GM23248 (cell line): ENCODE data around the gene SLC26A4. TPM values are rescaled to one million over a fixed set of nuclear protein-coding genes. Genes with fewer than 3 reads are reported as not detected.

Source experiments
- DNase-seq: peaks from one replicate; pipeline ENCODE4 v3.0.0-alpha.2; 2015
- H2AFZ ChIP-seq: fragments of 200-600 bp; sonication (generic); 2 replicates; pipeline ENCODE4 v1.6.1; 2016; ENCODE audit warnings: antibody characterized with exemption
- H3F3A ChIP-seq: fragments of 200-600 bp; sonication (generic); 2 replicates; pipeline ENCODE4 v1.6.1; 2016; ENCODE audit warnings: mild to moderate bottlenecking, antibody characterized with exemption, mixed run types; ENCODE audit not compliant: insufficient read depth
- H3K27ac ChIP-seq: fragments of 200-600 bp; sonication (generic); 2 replicates; pipeline ENCODE4 v1.5.1; 2016; ENCODE audit warnings: mild to moderate bottlenecking
- H3K27me3 ChIP-seq: fragments of 200-600 bp; sonication (generic); replicated peaks from 2 replicates; pipeline ENCODE4 v1.6.1; 2016; ENCODE audit warnings: mild to moderate bottlenecking; ENCODE audit not compliant: insufficient read depth
- H3K36me3 ChIP-seq: fragments of 200-600 bp; sonication (generic); 2 replicates; pipeline ENCODE4 v1.6.1; 2016; ENCODE audit warnings: low read depth, mild to moderate bottlenecking
- H3K4me1 ChIP-seq: fragments of 200-600 bp; sonication (generic); 2 replicates; pipeline ENCODE4 v1.6.1; 2016; ENCODE audit warnings: mild to moderate bottlenecking; ENCODE audit not compliant: insufficient read depth
- H3K4me2 ChIP-seq: fragments of 200-600 bp; sonication (generic); one replicate; pipeline ENCODE4 v1.6.1; 2016; ENCODE audit warnings: mild to moderate bottlenecking; ENCODE audit not compliant: unreplicated experiment
- H3K4me3 ChIP-seq: fragments of 200-600 bp; sonication (generic); 2 replicates; pipeline ENCODE4 v1.5.1; 2016; ENCODE audit warnings: mild to moderate bottlenecking
- H3K79me2 ChIP-seq: fragments of 200-600 bp; sonication (generic); 2 replicates; pipeline ENCODE4 v1.6.1; 2016; ENCODE audit warnings: mild to moderate bottlenecking; ENCODE audit not compliant: insufficient read depth
- H3K9ac ChIP-seq: fragments of 200-600 bp; sonication (generic); 2 replicates; pipeline ENCODE4 v1.6.1; 2016; ENCODE audit warnings: mild to moderate bottlenecking
- H3K9me2 ChIP-seq: fragments of 200-600 bp; sonication (generic); 2 replicates; pipeline ENCODE4 v1.6.1; 2016; ENCODE audit warnings: mixed run types, mild to moderate bottlenecking, moderate library complexity; ENCODE audit not compliant: insufficient read depth
- H3K9me3 ChIP-seq: fragments of 200-600 bp; sonication (generic); one replicate; pipeline ENCODE4 v1.6.1; 2017; ENCODE audit warnings: low read depth
- H4K20me1 ChIP-seq: fragments of 200-600 bp; sonication (generic); 2 replicates; pipeline ENCODE4 v1.6.0; 2016; ENCODE audit not compliant: insufficient read depth
- EZH2 ChIP-seq: fragments of 200-600 bp; sonication (generic); IDR thresholded peaks from 2 replicates; pipeline ENCODE4 v1.6.1; 2018; ENCODE audit warnings: antibody characterized with exemption, mild to moderate bottlenecking; ENCODE audit not compliant: insufficient read depth, poor library complexity, severe bottlenecking
- EZH2phosphoT487 ChIP-seq: fragments of 200-600 bp; sonication (generic); IDR thresholded peaks from 2 replicates; pipeline ENCODE4 v1.6.1; 2018; ENCODE audit warnings: antibody characterized with exemption, moderate library complexity, mild to moderate bottlenecking, low read depth; ENCODE audit not compliant: insufficient read depth
- WGBS, 2 experiments: methylation state at CpG; one replicate each; pipeline ENCODE4 v1.1.6; 2015 to 2017; ENCODE audit warnings: low lambda C conversion rate in 2 of 2, low coverage in 1 of 2; ENCODE audit errors: missing lambda C conversion rate in 2 of 2; 5-methylcytosine and 5-hydroxymethylcytosine counted together
- in situ Hi-C: fragments of 300-500 bp; cut with MboI; formaldehyde crosslinking; loops from 2 replicates; pipeline ENCODE4 v1.15.0; 2020
- polyA plus RNA-seq: library from polyadenylated mRNA; unstranded; fragments of >200 nt; fragmentation: Nextera tagmentation; extraction: Ambion mirVana; gene quantifications from 2 replicates; pipeline ENCODE4 v1.2.1, GENCODE V29; 2016
- total RNA-seq: library from RNA; depleted of rRNA; stranded (reverse); fragments of >200 nt; shearing (Covaris generic); gene quantifications from 2 replicates; pipeline ENCODE4 v1.2.3, GENCODE V29; 2014; rRNA removed

The SLC26A4 gene
- total RNA-seq (0.25 and 0.43 TPM in 2 replicates), polyA plus RNA-seq (0.10 and 0.24 TPM in 2 replicates)

GRCh38 chr7:107660381-107661080 lies at the start of gene SLC26A4:
Gene SLC26A4, plus strand, starts transcription at chr7:107660828. Its CDS starts 814 bp downstream, at chr7:107661642.
- no peak within 1 kb of the TSS for H3K9ac ChIP-seq
- in situ Hi-C loops, result no loop called here
- H2AFZ ChIP-seq, result peak within 1 kb of the TSS; percentile 77
- TF ChIP-seq EZH2 (no peak), EZH2phosphoT487 (no peak)
- no peaks in the 10 kb centered on the region for H3K79me2 ChIP-seq
- H3F3A ChIP-seq, result peaks cover 16% of the 10 kb centered on the region
- peaks cover 18% of the 10 kb centered on the region for H3K4me1 ChIP-seq
- DNase-seq, result peak; percentile 16
- no peak within 1 kb of the TSS for H3K27ac ChIP-seq
- H3K36me3 ChIP-seq, result no peaks in the 10 kb centered on the region
- WGBS, 2 experiments, result 8 to 12% methylated on average over 35 of the region's 37 CpGs
- H3K9me2 ChIP-seq, result no peaks in the 10 kb centered on the region
- no peaks in the 10 kb centered on the region for H3K9me3 ChIP-seq
- H3K4me2 ChIP-seq, result peak within 1 kb of the TSS; percentile 89
- H3K4me3 ChIP-seq, result peak within 1 kb of the TSS; percentile 69
- H4K20me1 ChIP-seq, result no peaks in the 10 kb centered on the region
- peaks cover 30% of the 10 kb centered on the region for H3K27me3 ChIP-seq

DNA sequence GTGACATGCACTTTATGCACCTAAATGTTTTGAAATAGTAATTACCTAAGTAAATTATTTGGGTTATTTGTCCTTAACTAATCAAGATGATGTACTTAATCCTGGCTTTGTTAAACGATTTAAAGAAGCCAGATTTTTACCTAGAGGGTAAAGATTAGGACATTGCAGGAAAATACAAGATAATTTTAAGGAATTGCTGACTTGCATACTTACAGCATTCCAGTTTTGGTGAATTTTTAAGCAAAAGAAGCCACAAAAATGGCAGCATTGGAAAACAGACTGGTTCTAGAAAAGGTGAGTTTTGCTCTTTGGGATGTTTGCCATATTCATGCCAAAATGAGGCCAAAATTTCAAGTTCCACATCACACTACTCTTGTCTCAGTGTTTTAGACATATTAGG lies 47.2 kb upstream of the SLC26A4 start:
- Histone ChIP-seq H3K4me3 (no peak overlapping the region), H3F3A (peaks cover 27% of the 10 kb centered on the region), H3K79me2 (no peaks in the 10 kb centered on the region), H3K9me2 (0 out of 2 replicates have a peak, but pooled peaks cover 5% of the 10 kb centered on the region), H3K4me1 (peaks cover 28% of the 10 kb centered on the region), H3K27ac (no peak overlapping the region), H3K36me3 (0 out of 2 replicates have a peak, but pooled peaks cover 5% of the 10 kb centered on the region), H3K27me3 (no peaks in the 10 kb centered on the region), H3K4me2 (no peak overlapping the region), H3K9ac (no peak overlapping the region), H4K20me1 (no peaks in the 10 kb centered on the region), H2AFZ (no peak overlapping the region), H3K9me3 (no peaks in the 10 kb centered on the region)
- in situ Hi-C loops, result no loop called here
- TF ChIP-seq EZH2 (no peak), EZH2phosphoT487 (no peak)
- no peak for DNase-seq
- WGBS, 2 experiments, result 93 to 94% methylated on average over 1 of the region's 1 CpG

DNA sequence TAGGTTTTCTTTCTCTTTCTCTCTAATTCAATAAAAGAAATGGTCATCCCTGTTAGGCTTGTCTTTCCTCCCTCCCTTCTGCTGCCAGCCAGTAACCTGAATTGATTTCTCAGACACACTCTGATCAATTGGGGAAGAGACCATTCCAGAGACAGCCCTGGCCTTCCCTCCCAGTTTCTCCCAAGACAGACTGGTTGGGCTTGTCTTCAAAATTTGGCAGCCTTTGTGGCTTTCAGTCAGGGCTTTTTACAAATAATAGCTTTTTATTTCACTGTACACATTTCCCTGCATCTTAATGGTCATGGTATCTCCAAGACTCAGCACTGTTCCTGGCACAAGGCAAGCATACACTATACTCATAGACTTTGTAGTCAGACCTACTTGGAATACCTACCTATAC lies 46.7 kb upstream of the SLC26A4 start:
- Histone ChIP-seq H3K4me2 (peak overlapping the region; percentile 73), H3K9ac (no peak overlapping the region), H3K27ac (peak overlapping the region; percentile 53; the same call in 1 of the 2 replicates), H3K9me2 (0 out of 2 replicates have a peak, but pooled peaks cover 3% of the 10 kb centered on the region), H3K27me3 (no peaks in the 10 kb centered on the region), H4K20me1 (no peaks in the 10 kb centered on the region), H3K9me3 (no peaks in the 10 kb centered on the region), H3K4me3 (no peak overlapping the region), H2AFZ (no peak overlapping the region), H3F3A (peaks cover 27% of the 10 kb centered on the region), H3K36me3 (0 out of 2 replicates have a peak, but pooled peaks cover 2% of the 10 kb centered on the region), H3K4me1 (peaks cover 28% of the 10 kb centered on the region), H3K79me2 (no peaks in the 10 kb centered on the region)
- DNase-seq, result peak; percentile 55
- no peak for TF ChIP-seq EZH2
- no peak for TF ChIP-seq EZH2phosphoT487
- in situ Hi-C loops, result no loop called here

GRCh38 chr7:107614425-107614824 lies 46.2 kb upstream of the SLC26A4 start:
- in situ Hi-C loops, result no loop called here
- H3K27me3 ChIP-seq, result no peaks in the 10 kb centered on the region
- peaks cover 27% of the 10 kb centered on the region for H3F3A ChIP-seq
- H3K36me3 ChIP-seq, result no peaks in the 10 kb centered on the region
- no peaks in the 10 kb centered on the region for H3K79me2 ChIP-seq
- H3K9me2 ChIP-seq, result no peaks in the 10 kb centered on the region
- no peak for TF ChIP-seq EZH2
- TF ChIP-seq EZH2phosphoT487, result peak; percentile 97
- no peak overlapping the region for H3K9ac ChIP-seq
- H3K9me3 ChIP-seq, result no peaks in the 10 kb centered on the region
- peak overlapping the region; percentile 73 for H3K4me2 ChIP-seq
- peak overlapping the region; percentile 53; the same call in 1 of the 2 replicates for H3K27ac ChIP-seq
- H2AFZ ChIP-seq, result no peak overlapping the region
- H3K4me3 ChIP-seq, result no peak overlapping the region
- DNase-seq, result peak; percentile 87
- no peaks in the 10 kb centered on the region for H4K20me1 ChIP-seq
- H3K4me1 ChIP-seq, result peaks cover 28% of the 10 kb centered on the region
